ENCODE measurements around the gene EIPR1. TPM values are rescaled to one million over a fixed set of nuclear protein-coding genes. Genes with fewer than 3 reads are reported as not detected.

EIPR1 gene
- total RNA-seq, 1 donor from 2014 or later = 27.2 TPM

- no peak for DNase-seq (ENCODE audit: low read depth in 2 of 2)
Observed at GRCh38 chr2:3361518-3362389, 15.9 kb downstream of the EIPR1 start.

GRCh38 chr2:3357926-3358325, 19.7 kb downstream of the EIPR1 start:
- no peak for DNase-seq (ENCODE audit: low read depth in 2 of 2)

- DNase-seq (ENCODE audit: low read depth in 2 of 2) = peak in 1 of 2 donors; percentile 23
Observed at GRCh38 chr2:3357446-3357845, 20.2 kb downstream of the EIPR1 start.

- DNase-seq (ENCODE audit: low read depth in 2 of 2) = peak in 1 of 2 donors; percentile 16
Observed at GRCh38 chr2:3356799-3357198, 20.8 kb downstream of the EIPR1 start.

- no peak for DNase-seq (ENCODE audit: low read depth in 2 of 2)
Observed at GRCh38 chr2:3355951-3356569, 21.6 kb downstream of the EIPR1 start.

GRCh38 chr2:3354986-3355385, 22.6 kb downstream of the EIPR1 start:
- DNase-seq (ENCODE audit: low read depth in 2 of 2) = no peak

- no peak for DNase-seq (ENCODE audit: low read depth in 2 of 2)
Observed at GRCh38 chr2:3349211-3349693, 28.4 kb downstream of the EIPR1 start.

GRCh38 chr2:3348767-3349166, 28.9 kb downstream of the EIPR1 start:
- no peak for DNase-seq (ENCODE audit: low read depth in 2 of 2)

GRCh38 chr2:3345621-3346020, 32.0 kb downstream of the EIPR1 start:
- no peak for DNase-seq (ENCODE audit: low read depth in 2 of 2)

GRCh38 chr2:3344897-3345296, 32.7 kb downstream of the EIPR1 start:
- DNase-seq (ENCODE audit: low read depth in 2 of 2) = no peak

GRCh38 chr2:3343012-3343411, 34.6 kb downstream of the EIPR1 start:
- DNase-seq (ENCODE audit: low read depth in 2 of 2) = no peak

- DNase-seq (ENCODE audit: low read depth in 2 of 2) = no peak
Observed at GRCh38 chr2:3342324-3342723, 35.3 kb downstream of the EIPR1 start.

GRCh38 chr2:3341336-3341735, 36.3 kb downstream of the EIPR1 start:
- DNase-seq (ENCODE audit: low read depth in 2 of 2) = no peak

GRCh38 chr2:3340144-3340543, 37.5 kb downstream of the EIPR1 start:
- DNase-seq (ENCODE audit: low read depth in 2 of 2) = peak in 1 of 2 donors; percentile 51

GRCh38 chr2:3338340-3338739, 39.3 kb downstream of the EIPR1 start:
- no peak for DNase-seq (ENCODE audit: low read depth in 2 of 2)

GRCh38 chr2:3336844-3337243, 40.8 kb downstream of the EIPR1 start:
- no peak for DNase-seq (ENCODE audit: low read depth in 2 of 2)

GRCh38 chr2:3334392-3335345, 42.9 kb downstream of the EIPR1 start:
- DNase-seq (ENCODE audit: low read depth in 2 of 2) = no peak

GRCh38 chr2:3332133-3332532, 45.5 kb downstream of the EIPR1 start:
- DNase-seq (ENCODE audit: low read depth in 2 of 2) = no peak

- no peak for DNase-seq (ENCODE audit: low read depth in 2 of 2)
Observed at GRCh38 chr2:3329491-3329890, 48.1 kb downstream of the EIPR1 start.

- DNase-seq (ENCODE audit: low read depth in 2 of 2) = no peak
Observed at GRCh38 chr2:3326871-3327270, 50.7 kb downstream of the EIPR1 start.

- no peak for DNase-seq (ENCODE audit: low read depth in 2 of 2)
Observed at GRCh38 chr2:3326182-3326537, 51.5 kb downstream of the EIPR1 start.
